NCI-H1092 (cell line): ENCODE results near the gene INO80.

ENCODE experiments used
- DNase-seq: peaks from one replicate; lab custom pipeline; 2025; lab: John Stamatoyannopoulos, UW

The INO80 gene

GRCh38 chr15:41001524-41002214 lies 114.4 kb downstream of the INO80 start:
- DNase-seq: no peak

GRCh38 chr15:40999190-40999589 lies 116.9 kb downstream of the INO80 start:
- DNase-seq: no peak

DNA sequence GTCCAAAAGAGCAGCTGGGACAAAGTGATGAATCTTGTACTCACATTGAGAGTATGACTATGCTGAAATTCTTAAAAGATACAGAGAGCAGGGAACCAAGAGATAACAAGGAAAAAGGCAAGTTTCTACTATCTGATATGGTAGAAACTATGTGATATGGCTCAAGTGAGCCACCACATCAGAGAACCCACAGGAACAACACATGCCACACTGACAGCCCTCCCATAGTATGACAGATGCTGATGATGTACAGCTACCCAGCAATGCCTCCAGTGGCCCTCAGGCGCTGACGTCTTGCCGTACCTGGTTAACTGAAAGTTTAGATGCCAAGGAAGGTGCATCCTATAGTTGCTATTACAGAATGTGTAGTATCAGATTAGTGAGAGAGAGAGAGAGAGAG lies 120.4 kb downstream of the INO80 start:
- DNase-seq: no peak

DNA sequence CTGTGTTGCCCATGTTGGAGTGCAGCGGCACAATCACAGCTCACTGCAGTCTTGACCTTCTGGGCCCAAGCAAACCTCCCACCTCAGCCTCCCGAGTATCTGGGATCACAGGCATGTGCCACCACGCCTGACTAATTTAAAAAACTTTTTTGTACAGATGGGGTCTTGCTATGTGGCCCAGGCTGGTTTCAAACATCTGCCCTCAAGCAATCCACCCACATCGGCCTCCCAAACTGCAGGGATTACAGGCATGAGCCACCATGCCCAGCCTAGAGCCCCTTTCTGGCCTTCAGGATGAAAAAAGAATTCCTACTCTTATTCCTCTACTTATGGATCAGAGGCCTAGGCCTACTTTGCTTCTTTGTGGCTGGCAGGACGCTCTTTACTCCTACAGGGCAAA lies 123.3 kb downstream of the INO80 start:
- DNase-seq: no peak

- no peak for DNase-seq
Measured at GRCh38 chr15:40992241-40992741, 123.8 kb downstream of the INO80 start.

GRCh38 chr15:40991355-40991754 lies 124.7 kb downstream of the INO80 start:
- no peak for DNase-seq

GRCh38 chr15:40990789-40991188 lies 125.3 kb downstream of the INO80 start:
- no peak for DNase-seq

DNA sequence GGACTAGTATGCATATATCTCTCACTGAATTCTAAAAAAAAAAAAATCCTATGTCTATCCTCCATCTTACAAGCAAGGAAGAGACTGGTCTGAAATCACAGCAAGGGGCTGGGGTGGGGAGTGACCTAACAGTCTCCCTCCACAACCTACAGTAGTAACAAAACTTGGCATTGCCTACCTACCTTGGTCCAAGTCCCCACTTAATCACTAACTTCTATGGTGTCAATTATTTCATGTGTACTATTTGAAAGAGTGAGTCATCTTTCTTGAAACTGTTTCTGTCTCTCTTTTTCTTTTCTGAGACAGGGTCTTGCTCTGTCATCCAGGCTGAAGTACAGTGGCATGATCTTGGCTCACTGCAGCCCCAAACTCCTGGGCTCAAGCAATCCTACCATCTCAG lies 126.0 kb downstream of the INO80 start:
- no peak for DNase-seq

- DNase-seq: no peak
Measured at GRCh38 chr15:40988156-40988555, 127.9 kb downstream of the INO80 start.

- DNase-seq: no peak
Measured at GRCh38 chr15:40986820-40987219, 129.3 kb downstream of the INO80 start.

- DNase-seq: no peak
Measured at GRCh38 chr15:40985541-40986330, 130.3 kb downstream of the INO80 start.

DNA sequence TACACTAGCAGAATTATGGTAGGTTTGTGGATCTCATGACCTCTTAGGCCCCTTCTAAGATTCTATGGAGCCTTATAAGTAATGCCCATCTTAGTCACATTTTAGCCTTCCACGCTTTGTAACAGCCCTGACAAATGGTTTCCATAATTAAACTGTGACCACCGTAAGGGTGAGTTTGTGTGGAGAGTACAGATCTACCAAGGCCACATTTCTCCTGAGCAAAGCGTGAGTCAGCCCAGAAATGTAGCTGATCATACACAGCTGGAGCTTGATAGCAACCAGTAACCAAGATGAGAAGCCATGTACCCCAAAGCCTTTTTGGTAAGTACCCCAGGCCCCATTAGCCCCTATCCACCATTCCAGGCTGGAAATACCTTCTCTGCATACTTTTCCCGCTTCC lies 131.1 kb downstream of the INO80 start:
- DNase-seq: no peak

DNA sequence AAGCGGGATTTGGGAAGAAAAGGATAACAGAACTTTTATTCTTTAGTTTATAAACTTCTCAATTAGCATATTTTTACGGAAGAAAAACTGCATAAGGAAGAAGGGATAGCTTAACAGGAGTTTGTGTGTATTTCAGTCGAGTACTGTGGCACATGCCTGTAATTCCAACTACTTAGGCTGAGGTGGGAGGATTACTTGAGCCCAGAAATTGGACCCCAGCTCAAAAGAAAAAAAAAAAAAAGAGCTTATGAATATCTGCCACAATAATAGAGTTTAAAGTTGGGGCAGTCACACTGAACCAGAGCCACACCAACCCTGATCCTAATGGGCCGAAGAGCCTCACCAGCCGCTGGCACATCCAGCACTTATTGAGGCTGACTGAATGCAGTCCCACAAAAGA lies 131.7 kb downstream of the INO80 start:
- DNase-seq: no peak

DNA sequence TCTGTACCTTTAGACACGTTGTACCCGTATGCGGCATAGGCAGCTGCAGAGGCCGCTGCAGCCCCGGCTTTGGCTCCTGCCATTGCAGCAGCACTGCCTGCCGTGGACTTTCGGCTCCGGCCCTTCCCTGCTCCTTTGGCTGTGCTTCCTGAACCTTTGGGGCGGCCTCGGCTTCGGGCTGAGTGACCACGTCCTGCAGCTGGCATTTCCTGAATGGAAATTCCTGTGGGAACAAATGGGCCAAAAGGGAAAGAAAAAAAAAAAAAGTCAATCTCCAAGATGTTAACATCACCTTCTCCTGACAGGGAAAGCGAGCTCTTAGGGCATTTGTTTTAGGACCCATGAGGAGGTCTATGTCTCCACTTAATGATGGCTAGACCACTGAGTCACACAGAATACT lies 133.2 kb downstream of the INO80 start:
- DNase-seq: no peak

DNA sequence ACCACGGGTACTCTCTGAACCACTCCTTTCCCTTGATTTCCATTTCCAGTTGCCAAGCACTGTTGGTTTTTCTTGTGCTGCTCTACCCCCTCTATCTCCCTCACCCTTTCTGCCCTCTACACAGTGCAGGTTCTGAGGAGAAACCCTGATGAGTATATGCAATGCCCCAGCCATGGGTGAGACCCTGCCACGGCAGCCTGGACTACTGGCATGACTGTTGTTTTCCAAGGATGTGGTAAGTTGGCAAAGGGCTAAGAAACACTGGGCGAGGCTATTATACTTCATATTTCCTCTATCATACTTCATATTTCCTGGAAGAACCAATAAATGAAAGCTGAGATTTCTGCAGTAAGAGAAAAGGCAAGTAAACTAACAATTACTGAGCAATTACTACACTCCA lies 134.9 kb downstream of the INO80 start:
- DNase-seq: no peak

- no peak for DNase-seq
Measured at GRCh38 chr15:40978562-40978961, 137.5 kb downstream of the INO80 start.

DNA sequence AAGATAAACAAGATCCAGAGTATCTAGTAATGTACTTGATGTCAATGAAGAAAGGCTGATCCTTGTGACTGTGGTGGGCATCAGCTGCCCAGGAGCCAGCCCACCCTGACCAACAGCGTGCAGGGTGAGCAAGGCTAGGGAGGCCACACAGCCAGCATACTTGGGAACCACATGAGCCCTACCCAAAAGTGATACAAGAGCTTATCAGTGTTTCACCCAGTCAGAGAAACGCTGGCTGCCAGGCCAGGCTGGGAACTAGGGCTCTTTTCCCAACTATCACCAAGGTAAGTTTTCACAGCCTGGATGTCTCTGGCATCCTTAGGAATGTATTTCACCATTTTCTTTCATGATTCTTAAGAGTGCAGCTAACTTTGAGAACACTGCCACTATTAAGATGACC lies 137.9 kb downstream of the INO80 start:
- DNase-seq: no peak

GRCh38 chr15:40976819-40977218 lies 139.3 kb downstream of the INO80 start:
- no peak for DNase-seq

GRCh38 chr15:40974879-40975278 lies 141.2 kb downstream of the INO80 start:
- no peak for DNase-seq

DNA sequence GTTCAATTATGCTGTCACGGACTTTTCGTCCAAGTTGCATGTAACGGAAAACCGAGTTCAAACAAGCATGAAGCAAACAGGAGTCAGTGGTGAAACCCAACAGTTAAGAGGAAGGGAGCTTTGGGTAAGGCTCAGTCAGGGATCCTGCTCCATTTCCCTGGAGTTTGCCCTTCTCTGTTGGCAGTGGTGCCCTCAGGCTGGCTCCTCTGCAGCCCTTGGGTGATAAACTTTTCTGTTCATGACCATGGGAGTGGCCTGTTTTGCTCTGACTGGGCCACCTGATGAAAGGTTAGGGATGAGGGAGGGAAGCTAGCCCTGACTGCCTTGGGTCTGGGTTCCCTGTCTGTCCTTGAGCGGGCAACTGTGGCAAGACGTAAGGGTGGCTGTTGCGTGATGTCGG lies 146.7 kb downstream of the INO80 start:
- no peak for DNase-seq

DNA sequence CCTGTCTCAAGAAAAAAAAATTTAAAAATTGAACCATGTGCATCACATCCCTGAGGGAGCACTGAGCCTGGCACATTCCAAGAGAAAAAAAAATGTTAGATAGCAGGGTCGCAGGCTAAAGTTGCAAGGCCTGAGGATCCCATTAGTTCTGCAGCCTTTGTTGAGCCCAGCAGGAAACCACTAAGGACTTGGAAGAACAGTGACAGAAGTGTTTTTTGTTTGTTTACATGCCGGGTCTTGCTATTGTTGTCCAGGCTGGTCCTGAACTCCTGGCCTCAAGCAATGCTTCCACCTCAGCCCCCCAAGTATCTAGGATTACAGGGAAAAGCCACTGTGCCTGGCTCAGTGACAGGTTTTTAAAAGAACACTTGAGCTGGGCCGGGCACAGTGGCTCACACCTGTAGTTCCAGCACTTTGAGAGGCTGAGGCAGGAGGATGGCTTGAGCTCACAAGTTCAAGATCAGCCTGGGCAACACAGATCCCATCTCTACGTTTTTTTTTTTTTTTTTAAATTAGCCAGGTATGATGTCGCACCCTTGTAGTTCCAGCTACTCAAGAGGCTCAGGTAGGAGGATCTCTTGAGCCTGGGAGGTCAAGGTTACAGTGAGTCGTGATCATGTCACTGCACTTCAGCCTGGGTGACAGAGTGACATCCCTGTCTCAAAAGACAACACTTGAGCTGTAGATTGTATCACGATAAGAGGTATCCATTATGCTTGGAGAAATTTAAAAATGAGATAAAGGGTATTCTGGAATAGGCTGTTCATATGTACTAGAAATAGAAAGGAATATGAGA lies 147.6 kb downstream of the INO80 start:
- no peak for DNase-seq

DNA sequence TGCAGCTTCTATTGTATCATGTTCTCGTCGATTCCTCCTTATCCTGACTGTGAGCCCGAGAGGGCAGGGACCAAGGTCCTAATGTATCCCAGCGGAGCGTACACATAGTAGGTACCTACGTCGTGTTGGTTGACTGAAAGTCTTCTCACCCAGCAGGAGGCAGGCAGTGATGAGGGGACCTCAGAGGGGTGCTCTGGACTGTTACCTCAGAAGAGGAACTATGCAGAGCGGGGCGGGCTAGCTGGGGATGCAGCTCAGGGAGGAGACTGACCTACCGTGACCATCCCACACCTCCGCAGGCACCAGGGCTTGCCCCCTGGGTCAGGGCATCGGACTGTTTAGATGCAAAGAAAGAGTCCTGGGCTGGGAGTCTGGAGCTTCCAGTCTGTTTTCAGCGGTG lies 151.4 kb downstream of the INO80 start:
- no peak for DNase-seq

- no peak for DNase-seq
Measured at GRCh38 chr15:40964006-40964405, 152.1 kb downstream of the INO80 start.
